ENCODE data around the gene SRSF10.
"Not testable (repeated sequence)": the region's sequence is repeated elsewhere in the genome, so short reads cannot be mapped to it uniquely, and the experiment has no call there.

Gene SRSF10

GRCh38 chr1:24007079-24007478, 27.0 kb upstream of the SRSF10 start:
- DNase-seq, result no peak
- no peak overlapping the region for H3K27ac Mint-ChIP-seq
- no peaks in the 10 kb centered on the region for H3K4me1 Mint-ChIP-seq
- peaks cover 12% of the 10 kb centered on the region for H3K27me3 Mint-ChIP-seq
- ATAC-seq, result no peak
- no peaks in the 10 kb centered on the region for H3K9me3 Mint-ChIP-seq
- no peak overlapping the region for H3K4me3 Mint-ChIP-seq
- no peaks in the 10 kb centered on the region for H3K36me3 Mint-ChIP-seq (ENCODE audit: low read depth)

DNA sequence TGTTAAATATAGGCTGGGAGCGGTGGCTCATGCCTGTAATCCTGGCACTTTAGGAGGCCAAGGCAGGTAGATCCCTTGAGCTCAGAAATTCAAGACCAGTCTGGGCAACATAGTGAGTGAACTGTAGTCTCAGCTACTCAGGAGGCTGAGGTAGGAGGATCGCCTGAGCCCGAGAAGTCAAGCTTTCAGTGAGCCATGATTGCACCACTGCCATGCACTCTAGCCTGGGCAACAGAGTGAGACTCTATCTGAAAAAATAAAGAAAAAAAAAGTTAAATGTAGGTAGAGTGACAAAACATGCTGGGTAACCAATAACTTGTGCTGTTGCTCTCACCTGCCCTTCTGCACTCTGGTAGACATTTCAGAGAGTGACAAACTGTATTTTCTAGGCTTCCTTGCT, 25.0 kb upstream of the SRSF10 start:
- no peak overlapping the region for H3K4me3 Mint-ChIP-seq
- H3K27me3 Mint-ChIP-seq, result peaks cover 11% of the 10 kb centered on the region
- DNase-seq (no peak), ATAC-seq (no peak)
- no peaks in the 10 kb centered on the region for H3K36me3 Mint-ChIP-seq (ENCODE audit: low read depth)
- no peaks in the 10 kb centered on the region for H3K9me3 Mint-ChIP-seq
- no peak overlapping the region for H3K27ac Mint-ChIP-seq
- H3K4me1 Mint-ChIP-seq, result no peaks in the 10 kb centered on the region

DNA sequence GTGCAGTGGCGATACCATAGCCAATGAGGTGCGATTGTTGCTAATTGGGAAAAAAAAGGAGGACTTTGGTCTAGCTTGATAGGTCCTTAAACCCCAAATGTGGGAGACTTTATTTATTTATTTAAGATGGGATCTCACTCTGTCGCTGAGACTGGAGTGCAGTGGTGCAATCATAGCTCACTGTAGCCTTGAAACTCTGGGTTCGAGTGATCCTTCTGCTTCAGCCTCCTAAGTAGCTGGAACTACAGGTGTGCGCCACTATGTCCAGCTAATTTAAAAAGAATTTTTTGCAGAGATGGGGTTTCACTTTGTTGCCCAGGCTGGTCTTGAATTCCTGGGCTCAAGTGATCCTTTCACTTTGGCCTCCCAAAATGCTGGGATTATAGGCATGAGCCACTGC, 24.0 kb upstream of the SRSF10 start:
- no peak overlapping the region for H3K4me3 Mint-ChIP-seq
- peaks cover 11% of the 10 kb centered on the region for H3K27me3 Mint-ChIP-seq
- ATAC-seq (no peak), DNase-seq (no peak)
- no peaks in the 10 kb centered on the region for H3K36me3 Mint-ChIP-seq (ENCODE audit: low read depth)
- H3K4me1 Mint-ChIP-seq, result peaks cover 5% of the 10 kb centered on the region
- no peaks in the 10 kb centered on the region for H3K9me3 Mint-ChIP-seq
- no peak overlapping the region for H3K27ac Mint-ChIP-seq

GRCh38 chr1:24003331-24003972, 23.3 kb upstream of the SRSF10 start:
- Mint-ChIP-seq H3K27me3 (peaks cover 8% of the 10 kb centered on the region), H3K9me3 (no peaks in the 10 kb centered on the region), H3K4me3 (no peak overlapping the region), H3K36me3 (ENCODE audit: low read depth) (no peaks in the 10 kb centered on the region), H3K4me1 (peaks cover 11% of the 10 kb centered on the region), H3K27ac (no peak overlapping the region)
- ATAC-seq (no peak), DNase-seq (no peak)

DNA sequence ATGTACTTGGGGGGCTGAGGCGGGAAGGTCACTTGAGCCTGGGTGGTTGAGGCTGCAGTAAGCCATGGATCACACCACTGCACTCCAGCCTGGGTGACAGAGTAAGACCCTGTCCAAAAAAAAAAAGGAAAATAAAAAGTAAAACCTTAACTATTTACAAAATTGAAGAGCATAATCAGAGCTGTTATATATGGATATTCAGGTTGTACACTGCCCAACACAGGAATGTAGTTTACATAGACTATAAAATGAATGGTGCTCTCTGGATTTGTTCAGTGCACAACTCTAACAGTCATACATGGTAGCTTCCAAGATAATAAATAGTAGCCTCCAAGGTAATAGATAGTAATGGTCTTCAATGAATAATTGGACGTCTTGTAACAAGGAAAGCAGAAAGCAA, 22.6 kb upstream of the SRSF10 start:
- H3K4me3 Mint-ChIP-seq, result no peak overlapping the region
- H3K27ac Mint-ChIP-seq, result no peak overlapping the region
- H3K4me1 Mint-ChIP-seq, result peaks cover 18% of the 10 kb centered on the region
- ATAC-seq (no peak), DNase-seq (no peak)
- no peaks in the 10 kb centered on the region for H3K9me3 Mint-ChIP-seq
- H3K27me3 Mint-ChIP-seq, result peaks cover 8% of the 10 kb centered on the region
- no peaks in the 10 kb centered on the region for H3K36me3 Mint-ChIP-seq (ENCODE audit: low read depth)

GRCh38 chr1:23999156-23999671, 19.1 kb upstream of the SRSF10 start:
- peaks cover 4% of the 10 kb centered on the region for H3K27me3 Mint-ChIP-seq
- H3K9me3 Mint-ChIP-seq, result no peaks in the 10 kb centered on the region
- ATAC-seq, result peak; percentile 75
- H3K4me3 Mint-ChIP-seq, result peak overlapping the region; percentile 13
- DNase-seq, result no peak
- H3K36me3 Mint-ChIP-seq (ENCODE audit: low read depth), result no peaks in the 10 kb centered on the region
- peak overlapping the region; percentile 73 for H3K27ac Mint-ChIP-seq
- peaks cover 24% of the 10 kb centered on the region for H3K4me1 Mint-ChIP-seq

DNA sequence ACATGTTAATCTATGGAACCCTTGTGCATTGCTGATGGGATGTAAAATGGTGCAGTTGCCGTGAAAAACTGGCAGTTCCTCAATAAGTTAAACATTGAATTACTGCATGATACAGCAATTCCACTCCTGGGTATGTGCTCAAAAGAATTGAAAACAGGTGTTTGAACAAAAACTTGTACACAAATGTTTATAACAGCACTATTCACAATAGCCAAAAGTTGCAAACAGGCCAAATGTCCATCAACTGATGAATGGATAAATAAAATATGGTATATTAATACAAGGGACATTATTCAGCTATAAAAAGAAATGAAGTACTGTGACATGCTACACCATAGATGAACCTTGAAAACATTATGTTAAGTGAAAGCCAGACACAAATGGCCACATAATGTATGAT, 17.7 kb upstream of the SRSF10 start:
- no peak overlapping the region for H3K4me3 Mint-ChIP-seq
- DNase-seq (no peak), ATAC-seq (no peak)
- no peaks in the 10 kb centered on the region for H3K27me3 Mint-ChIP-seq
- peaks cover 24% of the 10 kb centered on the region for H3K4me1 Mint-ChIP-seq
- no peaks in the 10 kb centered on the region for H3K9me3 Mint-ChIP-seq
- peak overlapping the region; percentile 46 for H3K27ac Mint-ChIP-seq
- H3K36me3 Mint-ChIP-seq (ENCODE audit: low read depth), result no peaks in the 10 kb centered on the region

DNA sequence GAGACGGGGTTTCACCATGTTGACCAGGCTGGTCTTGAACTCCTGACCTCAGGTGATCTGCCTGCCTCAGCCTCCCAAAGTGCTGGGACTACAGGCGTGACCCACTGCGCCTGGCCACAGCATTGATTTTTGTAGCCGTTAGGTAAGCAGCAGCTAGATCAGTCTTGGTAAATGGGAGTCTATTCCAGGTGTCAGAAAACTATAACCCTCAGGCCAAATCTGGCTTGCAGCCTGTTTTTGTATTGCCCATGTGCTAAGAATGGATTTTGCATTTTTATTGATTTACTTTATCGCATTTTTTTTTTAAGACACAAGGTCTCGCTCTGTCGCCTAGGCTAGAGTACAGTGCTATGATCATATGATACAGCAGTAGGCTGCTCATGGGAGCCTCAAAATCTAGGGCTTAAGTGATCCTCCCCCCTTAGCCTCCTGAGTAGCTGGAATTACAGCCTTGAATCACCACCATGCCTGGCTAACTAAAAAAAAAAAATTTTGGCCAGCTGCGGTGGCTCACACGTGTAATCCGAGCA, 16.6 kb upstream of the SRSF10 start:
- no peaks in the 10 kb centered on the region for H3K9me3 Mint-ChIP-seq
- no peaks in the 10 kb centered on the region for H3K36me3 Mint-ChIP-seq (ENCODE audit: low read depth)
- H3K27ac Mint-ChIP-seq, result no peak overlapping the region
- H3K4me1 Mint-ChIP-seq, result peaks cover 24% of the 10 kb centered on the region
- no peak for DNase-seq
- no peaks in the 10 kb centered on the region for H3K27me3 Mint-ChIP-seq
- no peak for ATAC-seq
- H3K4me3 Mint-ChIP-seq, result no peak overlapping the region

DNA sequence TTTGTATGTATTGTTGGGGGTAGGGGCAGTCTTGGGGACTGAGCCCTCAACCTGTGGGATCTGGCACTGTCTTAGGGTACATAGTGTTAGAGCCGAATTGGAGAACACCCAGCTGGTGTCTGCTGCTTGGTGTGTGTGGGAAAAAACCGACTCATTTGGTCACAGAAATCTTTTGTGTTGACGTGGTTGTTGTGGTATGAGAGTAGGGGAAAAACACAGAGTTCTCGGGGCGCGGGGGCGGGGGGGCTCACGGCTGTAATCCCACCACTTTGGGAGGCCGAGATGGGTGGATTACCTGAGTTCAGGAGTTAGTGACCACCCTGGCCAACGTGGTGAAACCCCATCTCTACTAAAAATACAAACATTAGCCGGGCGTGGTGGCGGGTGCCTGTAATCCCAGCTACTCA, 15.3 kb upstream of the SRSF10 start:
- no peaks in the 10 kb centered on the region for H3K27me3 Mint-ChIP-seq
- H3K4me1 Mint-ChIP-seq, result peaks cover 24% of the 10 kb centered on the region
- ATAC-seq (no peak), DNase-seq (peak; percentile 5)
- H3K36me3 Mint-ChIP-seq (ENCODE audit: low read depth), result no peaks in the 10 kb centered on the region
- H3K4me3 Mint-ChIP-seq, result no peak overlapping the region
- no peak overlapping the region for H3K27ac Mint-ChIP-seq
- no peaks in the 10 kb centered on the region for H3K9me3 Mint-ChIP-seq

DNA sequence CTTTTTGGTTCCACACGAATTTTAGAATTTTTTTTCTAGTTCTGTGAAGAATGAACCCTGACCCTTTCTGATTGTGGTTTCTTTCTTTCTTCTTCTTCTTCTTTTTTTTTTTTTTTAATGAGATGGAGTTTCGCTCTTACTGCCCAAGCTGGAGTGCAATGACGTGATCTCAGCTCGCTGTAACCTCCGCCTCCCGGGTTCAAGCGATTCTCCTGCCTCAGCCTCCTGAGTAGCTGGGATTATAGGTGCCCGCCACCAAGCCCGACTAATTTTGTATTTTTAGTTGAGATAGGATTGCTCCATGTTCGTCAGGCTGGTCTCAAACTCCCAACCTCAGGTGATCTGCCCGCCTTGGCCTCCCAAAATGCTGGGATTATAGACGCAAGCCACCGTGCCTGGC, 11.9 kb upstream of the SRSF10 start:
- H3K4me3 Mint-ChIP-seq; H3K9me3 Mint-ChIP-seq; H3K4me1 Mint-ChIP-seq; DNase-seq; H3K27me3 Mint-ChIP-seq; H3K27ac Mint-ChIP-seq; H3K36me3 Mint-ChIP-seq (ENCODE audit: low read depth); ATAC-seq: not testable (repeated sequence)

- no peak for DNase-seq
- no peaks in the 10 kb centered on the region for H3K9me3 Mint-ChIP-seq
- no peaks in the 10 kb centered on the region for H3K36me3 Mint-ChIP-seq (ENCODE audit: low read depth)
- ATAC-seq, result no peak
- no peak overlapping the region for H3K4me3 Mint-ChIP-seq
- H3K27ac Mint-ChIP-seq, result no peak overlapping the region
- no peaks in the 10 kb centered on the region for H3K27me3 Mint-ChIP-seq
- H3K4me1 Mint-ChIP-seq, result peaks cover 3% of the 10 kb centered on the region
These were observed 9.1 kb upstream of the SRSF10 start for GRCh38 chr1:23989263-23989662.

- H3K9me3 Mint-ChIP-seq; H3K27ac Mint-ChIP-seq; H3K36me3 Mint-ChIP-seq (ENCODE audit: low read depth); DNase-seq; H3K4me3 Mint-ChIP-seq; H3K4me1 Mint-ChIP-seq; H3K27me3 Mint-ChIP-seq; ATAC-seq: not testable (repeated sequence)
These were observed 6.9 kb upstream of the SRSF10 start for GRCh38 chr1:23987038-23987437.

- DNase-seq (no peak), ATAC-seq (no peak)
- H3K36me3 Mint-ChIP-seq (ENCODE audit: low read depth), result peaks cover 6% of the 10 kb centered on the region
- no peaks in the 10 kb centered on the region for H3K9me3 Mint-ChIP-seq
- H3K27ac Mint-ChIP-seq, result no peak overlapping the region
- peaks cover 17% of the 10 kb centered on the region for H3K4me1 Mint-ChIP-seq
- H3K4me3 Mint-ChIP-seq, result no peak overlapping the region
- peaks cover 2% of the 10 kb centered on the region for H3K27me3 Mint-ChIP-seq
These were observed 4.5 kb upstream of the SRSF10 start for GRCh38 chr1:23984417-23985186.

- peak; percentile 79 for DNase-seq
- peak; percentile 67 for ATAC-seq
- peaks cover 42% of the 10 kb centered on the region for H3K36me3 Mint-ChIP-seq (ENCODE audit: low read depth)
- peaks cover 48% of the 10 kb centered on the region for H3K4me1 Mint-ChIP-seq
- no peaks in the 10 kb centered on the region for H3K9me3 Mint-ChIP-seq
- peak overlapping the region; percentile 98 for H3K27ac Mint-ChIP-seq
- H3K4me3 Mint-ChIP-seq, result peak overlapping the region; percentile 100
- H3K27me3 Mint-ChIP-seq, result peaks cover 2% of the 10 kb centered on the region
These were observed 572 bp upstream of the SRSF10 start for GRCh38 chr1:23980728-23981070.

GRCh38 chr1:23979387-23979880, 693 bp downstream of the SRSF10 start:
- Mint-ChIP-seq H3K9me3 (no peaks in the 10 kb centered on the region), H3K27ac (peak overlapping the region; percentile 98), H3K27me3 (peaks cover 2% of the 10 kb centered on the region), H3K4me1 (peaks cover 58% of the 10 kb centered on the region), H3K4me3 (peak overlapping the region; percentile 100), H3K36me3 (ENCODE audit: low read depth) (peaks cover 52% of the 10 kb centered on the region)
- DNase-seq (no peak), ATAC-seq (no peak)

Measured in activated naive CD8-positive, alpha-beta T cell treated with anti-CD3 and anti-CD28 coated beads, Interleukin-2, amount 50 U/mL, for 24 hours (primary cell).